Endothelial cell of umbilical vein (primary cell): ENCODE measurements around the gene INHBB. TPM values are rescaled to one million over a fixed set of nuclear protein-coding genes. Genes with fewer than 3 reads are reported as not detected.

Experiments
- BruUV-seq: library from RNA; stranded (reverse); fragments of 400-500 nt; replicated peaks from 2 replicates; lab custom pipeline; 2021; lab: Mats Ljungman, UMichigan
- CTCF ChIA-PET: fragments of 300-600, 350-600 bp; sonication (Branson Sonifier 250); formaldehyde crosslinking; loops from one replicate; lab custom pipeline; 2021; ENCODE audit warnings: antibody characterized with exemption, inconsistent platforms; lab: Charles Lee
- POLR2A ChIA-PET: fragments of 300-600, 350-600 bp; sonication (Branson Sonifier 250); formaldehyde crosslinking; loops from one replicate; lab custom pipeline; 2021; ENCODE audit warnings: antibody characterized with exemption, inconsistent platforms; lab: Charles Lee
- DNase-seq: peaks from one replicate; pipeline ENCODE4 v3.0.0-alpha.2; 2011; ENCODE audit warnings: low read depth, low spot score
- FAIRE-seq: peaks from 2 replicates; lab custom pipeline; 2011; peaks lifted over from hg19 to GRCh38; lab: Jason Lieb, UNC
- H2AFZ ChIP-seq: 2 replicates; pipeline ENCODE4 v1.6.0; 2012; ENCODE audit warnings: low read depth, low read length, control low read depth, inconsistent platforms
- H3K27ac ChIP-seq: 2 replicates; pipeline ENCODE4 v1.5.1; 2011; ENCODE audit warnings: low read depth, mild to moderate bottlenecking, control low read depth, low read length, moderate library complexity; ENCODE audit not compliant: insufficient read depth
- H3K27me3 ChIP-seq, 2 experiments: 2 replicates each; pipeline versions ENCODE4 v1.6.0 to v1.6.1; 2011; ENCODE audit warnings: low read length in 2 of 2, mixed read lengths in 1 of 2; ENCODE audit not compliant: control insufficient read depth in 2 of 2, insufficient read depth in 2 of 2
- H3K36me3 ChIP-seq, 2 experiments: 2 replicates in 1 of 2; 3 replicates in 1 of 2; pipeline ENCODE4 v1.5.1; 2011; ENCODE audit warnings: low read length in 2 of 2, mild to moderate bottlenecking in 1 of 2, moderate library complexity in 1 of 2; ENCODE audit not compliant: control insufficient read depth in 2 of 2, insufficient read depth in 2 of 2; ENCODE audit errors: extremely low read depth in 1 of 2
- H3K4me1 ChIP-seq: 3 replicates; pipeline ENCODE4 v1.5.1; 2011; ENCODE audit warnings: mild to moderate bottlenecking, low read length; ENCODE audit not compliant: control insufficient read depth, insufficient read depth; ENCODE audit errors: extremely low read depth
- H3K4me2 ChIP-seq: 2 replicates; pipeline ENCODE4 v1.6.1; 2011; ENCODE audit warnings: low read length, control low read depth, mixed read lengths; ENCODE audit not compliant: insufficient read depth
- H3K4me3 ChIP-seq, 3 experiments: fragments of 200-600 bp in 1 of 3; sonication (generic), shearing (Covaris generic) in 1 of 3; replicated peaks in 1 of 3; 2 replicates each; pipeline ENCODE4 v1.5.1; 2011 to 2016; ENCODE audit warnings: control low read depth in 3 of 3, low read length in 3 of 3, mild to moderate bottlenecking in 2 of 3, inconsistent platforms in 1 of 3, low read depth in 1 of 3, moderate library complexity in 1 of 3; ENCODE audit not compliant: insufficient read depth in 1 of 3
- H3K79me2 ChIP-seq: 2 replicates; pipeline ENCODE4 v1.6.0; 2012; ENCODE audit warnings: low read length, inconsistent platforms; ENCODE audit not compliant: control insufficient read depth, insufficient read depth
- H3K9ac ChIP-seq: replicated peaks from 2 replicates; pipeline ENCODE3; 2011; ENCODE audit warnings: low read length, control low read depth; ENCODE audit not compliant: insufficient read depth; ENCODE audit errors: extremely low read depth
- H3K9me1 ChIP-seq: replicated peaks from 3 replicates; pipeline ENCODE4 v1.6.0; 2011; ENCODE audit warnings: mild to moderate bottlenecking, low read length; ENCODE audit not compliant: control insufficient read depth, insufficient read depth; ENCODE audit errors: extremely low read depth
- H3K9me3 ChIP-seq: replicated peaks from 2 replicates; pipeline ENCODE4 v1.5.1; 2012; ENCODE audit warnings: low read length, inconsistent platforms; ENCODE audit not compliant: control insufficient read depth, insufficient read depth
- H4K20me1 ChIP-seq: replicated peaks from 2 replicates; pipeline ENCODE3; 2011; ENCODE audit warnings: mild to moderate bottlenecking, low read length; ENCODE audit not compliant: control insufficient read depth, insufficient read depth; ENCODE audit errors: extremely low read depth
- CTCF ChIP-seq, 2 donors: IDR thresholded peaks; 1 replicate in 1 of 2; 2 replicates in 1 of 2; pipeline ENCODE4 v1.5.1; 2011; ENCODE audit warnings: low read length in 2 of 2, mild to moderate bottlenecking in 2 of 2, moderate library complexity in 2 of 2, control low read depth in 1 of 2, inconsistent platforms in 1 of 2, low read depth in 1 of 2; ENCODE audit not compliant: insufficient read depth in 1 of 2; ENCODE audit errors: extremely low read depth in 1 of 2
- EZH2 ChIP-seq: IDR thresholded peaks from 2 replicates; pipeline ENCODE4 v1.6.1; 2012; ENCODE audit warnings: borderline replicate concordance, low read depth, mild to moderate bottlenecking, moderate library complexity, low read length, inconsistent platforms; ENCODE audit not compliant: severe bottlenecking
- FOS ChIP-seq: IDR thresholded peaks from 2 replicates; pipeline ENCODE4 v1.6.1; 2011; ENCODE audit warnings: mild to moderate bottlenecking, low read length, moderate library complexity, borderline replicate concordance; ENCODE audit not compliant: insufficient read depth
- GATA2 ChIP-seq: IDR thresholded peaks from 2 replicates; pipeline ENCODE4 v1.7.0; 2011; ENCODE audit warnings: low read depth, mild to moderate bottlenecking, moderate library complexity, mixed read lengths, low read length; ENCODE audit not compliant: insufficient read length, insufficient read depth
- MAX ChIP-seq: IDR thresholded peaks from 2 replicates; pipeline ENCODE4 v1.6.1; 2011; ENCODE audit not compliant: insufficient read depth, insufficient read length
- MYC ChIP-seq: IDR thresholded peaks from one replicate; pipeline ENCODE4 v1.6.1; 2011; ENCODE audit warnings: mild to moderate bottlenecking, low read depth, low read length
- POLR2A ChIP-seq: IDR thresholded peaks from 2 replicates; pipeline ENCODE4 v1.6.1; 2012; ENCODE audit warnings: low read depth, mild to moderate bottlenecking, control low read depth, low read length
- dilution Hi-C: fragments of 300-500 bp; cut with MboI; formaldehyde crosslinking; loops from one replicate; pipeline ENCODE4 v1.15.0; 2019; ENCODE audit warnings: low sequenced_read_pairs; ENCODE audit not compliant: extremely low pct_ligation_motif_present
- intact Hi-C: fragments of 100-400 bp; cut with micrococcal nuclease; formaldehyde crosslinking; loops from one replicate; pipeline ENCODE4 v1.10.0; 2022
- polyA plus RNA-seq, 4 experiments: library from polyadenylated mRNA; depleted of rRNA in 3 of 4; stranded (reverse) in 3 of 4; unstranded in 1 of 4; fragments of >200 nt; gene quantifications; 2 replicates each; pipeline versions ENCODE4 v1.2.1 to v1.2.3, GENCODE V29; 2011 to 2012; ENCODE audit warnings: missing spikeins in 1 of 4
- total RNA-seq: library from RNA; stranded (reverse); gene quantifications from 2 replicates; pipeline ENCODE4 v1.2.3, GENCODE V29; 2021

INHBB gene
- total and polyA plus RNA-seq, 2 donors (not counting 3 experiments of a cell fraction or from before 2014, with no cell fraction given): 0.11 to 1.8 TPM

- H3K4me3 ChIP-seq: no peak overlapping the region
- ChIA-PET CTCF (interaction anchor here (1.4 to 1.9 kb wide), 2 partner anchors 146 to 301 kb away, joined by 3 to 4 read pairs; no protein-coding TSS in a partner anchor), POLR2A (no interaction called here)
- no peaks in the 10 kb centered on the region for H3K27me3 ChIP-seq
- H3K79me2 ChIP-seq: no peaks in the 10 kb centered on the region
- H3K27ac ChIP-seq: no peak overlapping the region
- dilution Hi-C loops: no loop called here
- intact Hi-C loops: no loop called here
- no peaks in the 10 kb centered on the region for H3K36me3 ChIP-seq
- H3K4me2 ChIP-seq: no peak overlapping the region
- H2AFZ ChIP-seq: no peak overlapping the region
- DNase-seq (no peak), FAIRE-seq (no peak)
- no peaks in the 10 kb centered on the region for H3K4me1 ChIP-seq
- H3K9ac ChIP-seq: no peak overlapping the region
- H3K9me3 ChIP-seq: no peaks in the 10 kb centered on the region
- H4K20me1 ChIP-seq: no peaks in the 10 kb centered on the region
- no peaks in the 10 kb centered on the region for H3K9me1 ChIP-seq
- TF ChIP-seq FOS (no peak), CTCF (IDR thresholded peaks at IDR 0.05; ENCODE audit: extremely low read depth in 1 of 2, insufficient read depth in 1 of 2, low read depth in 1 of 2, low read length in 2 of 2) (no peak), EZH2 (no peak), POLR2A (no peak), GATA2 (no peak), MAX (no peak), MYC (no peak)
- no TSS peak for BruUV-seq
Observed at GRCh38 chr2:120375251-120376020, 29.5 kb downstream of the INHBB start.
